ENCODE results near the gene BRWD1. TPM values are rescaled to one million over a fixed set of nuclear protein-coding genes. Genes with fewer than 3 reads are reported as not detected.
A peak's percentile ranks its signal among the peaks of the same experiment; 100 is the strongest.

Gene BRWD1
- total RNA-seq, 1 donor from 2014 or later = 43.8 TPM

- TF ChIP-seq CTCF (IDR thresholded peaks at IDR 0.05; ENCODE audit: unreplicated experiment) = no peak
- Mint-ChIP-seq H3K4me1 (ENCODE audit: unreplicated experiment) (peaks cover 14% of the 10 kb centered on the region), H3K4me3 (ENCODE audit: unreplicated experiment) (peak overlapping the region; percentile 98), H3K27me3 (ENCODE audit: unreplicated experiment) (peaks cover 13% of the 10 kb centered on the region), H3K27ac (ENCODE audit: unreplicated experiment) (no peak overlapping the region), H3K36me3 (ENCODE audit: low read depth, unreplicated experiment) (peaks cover 22% of the 10 kb centered on the region), H3K9me3 (ENCODE audit: unreplicated experiment) (no peaks in the 10 kb centered on the region)
- DNase-seq (ENCODE audit: low spot score) = peak; percentile 34
Observed at GRCh38 chr21:39313042-39313570, 326 bp downstream of the BRWD1 start.

GRCh38 chr21:39312112-39313041, 1.1 kb downstream of the BRWD1 start:
- H3K4me1 Mint-ChIP-seq (ENCODE audit: unreplicated experiment) = peaks cover 14% of the 10 kb centered on the region
- peak overlapping the region; percentile 95 for H3K27ac Mint-ChIP-seq (ENCODE audit: unreplicated experiment)
- no peaks in the 10 kb centered on the region for H3K9me3 Mint-ChIP-seq (ENCODE audit: unreplicated experiment)
- peaks cover 13% of the 10 kb centered on the region for H3K27me3 Mint-ChIP-seq (ENCODE audit: unreplicated experiment)
- DNase-seq (ENCODE audit: low spot score) = peak; percentile 91
- TF ChIP-seq CTCF (IDR thresholded peaks at IDR 0.05; ENCODE audit: unreplicated experiment) = no peak
- peaks cover 22% of the 10 kb centered on the region for H3K36me3 Mint-ChIP-seq (ENCODE audit: low read depth, unreplicated experiment)
- peak overlapping the region; percentile 98 for H3K4me3 Mint-ChIP-seq (ENCODE audit: unreplicated experiment)

GRCh38 chr21:39311164-39311563, 2.3 kb downstream of the BRWD1 start:
- Mint-ChIP-seq H3K27me3 (ENCODE audit: unreplicated experiment) (peaks cover 13% of the 10 kb centered on the region), H3K9me3 (ENCODE audit: unreplicated experiment) (no peaks in the 10 kb centered on the region), H3K4me3 (ENCODE audit: unreplicated experiment) (peak overlapping the region; percentile 65), H3K27ac (ENCODE audit: unreplicated experiment) (no peak overlapping the region), H3K36me3 (ENCODE audit: low read depth, unreplicated experiment) (peaks cover 22% of the 10 kb centered on the region), H3K4me1 (ENCODE audit: unreplicated experiment) (peaks cover 14% of the 10 kb centered on the region)
- no peak for DNase-seq (ENCODE audit: low spot score)
- TF ChIP-seq CTCF (IDR thresholded peaks at IDR 0.05; ENCODE audit: unreplicated experiment) = no peak

GRCh38 chr21:39307466-39307865, 6.0 kb downstream of the BRWD1 start:
- DNase-seq (ENCODE audit: low spot score) = no peak
- Mint-ChIP-seq H3K27ac (ENCODE audit: unreplicated experiment) (no peak overlapping the region), H3K27me3 (ENCODE audit: unreplicated experiment) (peaks cover 8% of the 10 kb centered on the region), H3K36me3 (ENCODE audit: low read depth, unreplicated experiment) (peaks cover 21% of the 10 kb centered on the region), H3K4me3 (ENCODE audit: unreplicated experiment) (no peak overlapping the region), H3K4me1 (ENCODE audit: unreplicated experiment) (peaks cover 7% of the 10 kb centered on the region), H3K9me3 (ENCODE audit: unreplicated experiment) (no peaks in the 10 kb centered on the region)
- TF ChIP-seq CTCF (IDR thresholded peaks at IDR 0.05; ENCODE audit: unreplicated experiment) = no peak

- no peaks in the 10 kb centered on the region for H3K4me1 Mint-ChIP-seq (ENCODE audit: unreplicated experiment)
- TF ChIP-seq CTCF (IDR thresholded peaks at IDR 0.05; ENCODE audit: unreplicated experiment) = no peak
- H3K9me3 Mint-ChIP-seq (ENCODE audit: unreplicated experiment) = no peaks in the 10 kb centered on the region
- H3K4me3 Mint-ChIP-seq (ENCODE audit: unreplicated experiment) = peak overlapping the region; percentile 63
- H3K27me3 Mint-ChIP-seq (ENCODE audit: unreplicated experiment) = no peaks in the 10 kb centered on the region
- H3K27ac Mint-ChIP-seq (ENCODE audit: unreplicated experiment) = no peak overlapping the region
- peaks cover 30% of the 10 kb centered on the region for H3K36me3 Mint-ChIP-seq (ENCODE audit: low read depth, unreplicated experiment)
- DNase-seq (ENCODE audit: low spot score) = no peak
Observed at GRCh38 chr21:39300587-39300986, 12.8 kb downstream of the BRWD1 start.
